ENCODE data around the gene GMNN. TPM values are rescaled to one million over a fixed set of nuclear protein-coding genes. Genes with fewer than 3 reads are reported as not detected.
A peak's percentile ranks its signal among the peaks of the same experiment; 100 is the strongest.

Gene GMNN
- total RNA-seq, 1 donor from 2014 or later, result 65.4 TPM

DNA sequence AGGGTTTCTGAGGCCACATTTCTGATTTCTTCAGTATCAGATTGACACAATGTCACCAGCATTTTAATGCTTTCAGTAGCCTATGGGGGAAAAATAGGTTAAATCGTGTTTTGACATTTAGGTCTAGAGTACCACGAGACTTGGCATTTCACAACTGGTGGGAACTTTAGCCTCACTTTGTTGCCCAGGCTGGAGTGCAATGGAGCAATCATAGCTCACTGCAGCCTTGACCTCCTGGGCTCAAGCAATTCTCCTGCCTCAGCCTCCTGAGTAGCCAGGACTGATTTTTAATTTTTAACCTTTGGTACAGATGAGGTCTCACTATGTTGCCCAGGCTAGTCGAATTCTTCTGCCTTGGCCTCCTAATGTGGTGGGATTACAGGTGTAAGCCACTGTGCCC lies 35.0 kb downstream of the GMNN start:
- Mint-ChIP-seq H3K4me3 (ENCODE audit: low read depth) (no peak overlapping the region), H3K9me3 (ENCODE audit: low read depth) (no peaks in the 10 kb centered on the region), H3K36me3 (ENCODE audit: insufficient read depth) (no peaks in the 10 kb centered on the region), H3K27ac (no peak overlapping the region), H3K4me1 (ENCODE audit: low read depth) (no peaks in the 10 kb centered on the region), H3K27me3 (no peaks in the 10 kb centered on the region)
- TF ChIP-seq, protein P1, sequence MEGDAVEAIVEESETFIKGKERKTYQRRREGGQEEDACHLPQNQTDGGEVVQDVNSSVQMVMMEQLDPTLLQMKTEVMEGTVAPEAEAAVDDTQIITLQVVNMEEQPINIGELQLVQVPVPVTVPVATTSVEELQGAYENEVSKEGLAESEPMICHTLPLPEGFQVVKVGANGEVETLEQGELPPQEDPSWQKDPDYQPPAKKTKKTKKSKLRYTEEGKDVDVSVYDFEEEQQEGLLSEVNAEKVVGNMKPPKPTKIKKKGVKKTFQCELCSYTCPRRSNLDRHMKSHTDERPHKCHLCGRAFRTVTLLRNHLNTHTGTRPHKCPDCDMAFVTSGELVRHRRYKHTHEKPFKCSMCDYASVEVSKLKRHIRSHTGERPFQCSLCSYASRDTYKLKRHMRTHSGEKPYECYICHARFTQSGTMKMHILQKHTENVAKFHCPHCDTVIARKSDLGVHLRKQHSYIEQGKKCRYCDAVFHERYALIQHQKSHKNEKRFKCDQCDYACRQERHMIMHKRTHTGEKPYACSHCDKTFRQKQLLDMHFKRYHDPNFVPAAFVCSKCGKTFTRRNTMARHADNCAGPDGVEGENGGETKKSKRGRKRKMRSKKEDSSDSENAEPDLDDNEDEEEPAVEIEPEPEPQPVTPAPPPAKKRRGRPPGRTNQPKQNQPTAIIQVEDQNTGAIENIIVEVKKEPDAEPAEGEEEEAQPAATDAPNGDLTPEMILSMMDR (IDR thresholded peaks at IDR 0.05; ENCODE audit: unreplicated experiment), result no peak
- DNase-seq (ENCODE audit: low spot score, unreplicated experiment), result no peak

DNA sequence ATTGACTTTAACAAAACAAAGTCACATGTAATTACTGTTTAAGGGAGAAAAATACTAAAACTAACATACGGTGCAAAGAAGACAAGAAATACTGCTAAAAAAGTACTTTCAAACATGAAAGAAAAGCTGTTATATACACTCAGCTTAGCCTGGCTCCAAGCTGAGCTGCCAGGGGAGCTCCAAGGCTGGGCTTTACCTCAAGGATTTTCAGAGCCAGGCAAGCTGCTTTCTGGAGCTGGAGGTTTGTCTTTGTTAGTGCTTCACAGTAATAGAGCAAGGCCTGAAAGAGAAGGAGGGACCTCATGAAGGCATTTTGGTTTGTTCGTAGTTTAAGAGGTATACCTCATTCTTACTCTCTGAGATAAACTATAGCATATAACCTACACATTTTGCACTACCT lies 43.6 kb downstream of the GMNN start:
- TF ChIP-seq, protein P1 (IDR thresholded peaks at IDR 0.05; ENCODE audit: unreplicated experiment), result no peak
- Mint-ChIP-seq H3K36me3 (ENCODE audit: insufficient read depth) (no peaks in the 10 kb centered on the region), H3K4me3 (ENCODE audit: low read depth) (no peak overlapping the region), H3K27me3 (no peaks in the 10 kb centered on the region), H3K9me3 (ENCODE audit: low read depth) (no peaks in the 10 kb centered on the region), H3K4me1 (ENCODE audit: low read depth) (peaks cover 6% of the 10 kb centered on the region), H3K27ac (peak overlapping the region; percentile 76)
- DNase-seq (ENCODE audit: low spot score, unreplicated experiment), result no peak

DNA sequence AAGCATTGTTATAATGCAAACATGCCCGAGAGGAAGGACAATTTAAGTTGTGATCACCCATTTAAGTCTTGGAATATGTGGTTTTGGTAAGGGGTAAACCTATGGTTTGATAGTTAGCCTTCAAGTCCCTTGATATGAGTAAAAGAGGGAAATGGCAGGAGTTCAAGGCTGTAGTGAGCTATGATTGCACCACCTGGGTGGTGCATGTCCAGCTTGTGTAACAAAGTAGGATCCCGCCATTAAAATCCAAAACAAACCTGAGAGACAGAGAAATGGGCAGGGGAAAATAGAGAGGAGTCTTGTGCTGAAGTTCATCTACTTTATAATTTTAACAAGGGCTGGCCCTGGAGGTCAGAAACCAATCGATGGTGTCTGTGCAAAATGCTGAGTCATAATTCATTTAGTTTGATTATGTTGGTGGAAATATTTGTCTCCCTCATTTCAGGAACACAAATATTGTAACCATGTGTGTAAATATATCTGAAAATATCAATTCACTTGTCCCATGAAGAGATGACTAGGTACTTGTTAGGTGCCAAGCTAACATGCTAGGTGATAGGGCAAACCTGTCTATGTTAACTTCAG lies 47.2 kb downstream of the GMNN start:
- Mint-ChIP-seq H3K4me3 (ENCODE audit: low read depth) (no peak overlapping the region), H3K27me3 (no peaks in the 10 kb centered on the region), H3K27ac (no peak overlapping the region), H3K36me3 (ENCODE audit: insufficient read depth) (no peaks in the 10 kb centered on the region), H3K9me3 (ENCODE audit: low read depth) (no peaks in the 10 kb centered on the region), H3K4me1 (ENCODE audit: low read depth) (peaks cover 12% of the 10 kb centered on the region)
- TF ChIP-seq, protein P1 (IDR thresholded peaks at IDR 0.05; ENCODE audit: unreplicated experiment), result no peak
- DNase-seq (ENCODE audit: low spot score, unreplicated experiment), result no peak

DNA sequence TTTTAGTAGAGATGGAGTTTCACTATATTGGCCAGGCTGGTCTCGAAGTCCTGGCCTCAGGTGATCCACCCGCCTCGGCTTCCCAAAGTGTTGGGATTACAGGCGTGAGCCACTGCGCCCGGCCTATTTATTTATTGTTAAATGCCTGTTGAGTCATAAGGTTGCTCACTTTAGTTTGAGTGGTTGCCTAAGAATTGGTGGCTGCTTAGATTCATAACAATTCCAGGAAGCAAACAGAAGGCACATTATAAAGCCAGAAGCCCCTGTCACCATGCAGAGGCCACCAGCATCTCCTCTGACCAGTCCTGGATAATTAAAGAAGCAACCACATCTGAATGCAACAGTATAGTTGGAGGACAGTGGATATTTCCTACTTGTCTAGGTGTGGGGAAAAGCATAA lies 48.0 kb downstream of the GMNN start:
- peaks cover 12% of the 10 kb centered on the region for H3K4me1 Mint-ChIP-seq (ENCODE audit: low read depth)
- no peak overlapping the region for H3K4me3 Mint-ChIP-seq (ENCODE audit: low read depth)
- H3K36me3 Mint-ChIP-seq (ENCODE audit: insufficient read depth), result no peaks in the 10 kb centered on the region
- no peaks in the 10 kb centered on the region for H3K27me3 Mint-ChIP-seq
- no peaks in the 10 kb centered on the region for H3K9me3 Mint-ChIP-seq (ENCODE audit: low read depth)
- H3K27ac Mint-ChIP-seq, result no peak overlapping the region
- no peak for DNase-seq (ENCODE audit: low spot score, unreplicated experiment)
- TF ChIP-seq, protein P1 (IDR thresholded peaks at IDR 0.05; ENCODE audit: unreplicated experiment), result no peak

DNA sequence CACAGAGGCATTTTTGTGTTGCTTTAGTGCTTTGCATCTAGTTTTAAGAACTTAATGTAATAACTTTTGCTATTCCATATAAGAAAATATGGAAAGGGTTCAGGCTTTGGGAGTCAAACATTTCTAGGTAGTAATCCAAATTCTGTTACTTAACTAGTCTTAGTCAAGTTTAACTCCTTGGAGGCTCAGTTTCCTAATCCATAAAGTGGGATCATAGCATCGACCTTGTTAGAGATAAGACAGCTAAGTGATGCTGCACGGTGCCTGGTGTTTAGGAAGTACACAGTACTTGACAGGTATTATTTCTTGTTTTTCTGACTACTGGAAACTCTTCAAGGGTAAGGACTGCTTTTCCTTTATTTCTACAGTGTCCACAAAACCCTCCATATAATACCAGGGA lies 48.4 kb downstream of the GMNN start:
- Mint-ChIP-seq H3K4me3 (ENCODE audit: low read depth) (no peak overlapping the region), H3K27me3 (no peaks in the 10 kb centered on the region), H3K4me1 (ENCODE audit: low read depth) (peaks cover 9% of the 10 kb centered on the region), H3K36me3 (ENCODE audit: insufficient read depth) (no peaks in the 10 kb centered on the region), H3K9me3 (ENCODE audit: low read depth) (no peaks in the 10 kb centered on the region), H3K27ac (no peak overlapping the region)
- TF ChIP-seq, protein P1 (IDR thresholded peaks at IDR 0.05; ENCODE audit: unreplicated experiment), result no peak
- DNase-seq (ENCODE audit: low spot score, unreplicated experiment), result no peak

Measured in progenitor cell of endocrine pancreas (in vitro differentiated cells).